GM18868 (cell line): ENCODE measurements around the gene FUT7.

Experiments used
- ATAC-seq: cut with Tn5 transposase; IDR thresholded peaks from one replicate; pipeline ENCODE4 v1.9.1; 2021; ENCODE audit warnings: mild to moderate bottlenecking, moderate library complexity; ENCODE audit not compliant: unreplicated experiment

Gene FUT7, protein sequence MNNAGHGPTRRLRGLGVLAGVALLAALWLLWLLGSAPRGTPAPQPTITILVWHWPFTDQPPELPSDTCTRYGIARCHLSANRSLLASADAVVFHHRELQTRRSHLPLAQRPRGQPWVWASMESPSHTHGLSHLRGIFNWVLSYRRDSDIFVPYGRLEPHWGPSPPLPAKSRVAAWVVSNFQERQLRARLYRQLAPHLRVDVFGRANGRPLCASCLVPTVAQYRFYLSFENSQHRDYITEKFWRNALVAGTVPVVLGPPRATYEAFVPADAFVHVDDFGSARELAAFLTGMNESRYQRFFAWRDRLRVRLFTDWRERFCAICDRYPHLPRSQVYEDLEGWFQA

DNA sequence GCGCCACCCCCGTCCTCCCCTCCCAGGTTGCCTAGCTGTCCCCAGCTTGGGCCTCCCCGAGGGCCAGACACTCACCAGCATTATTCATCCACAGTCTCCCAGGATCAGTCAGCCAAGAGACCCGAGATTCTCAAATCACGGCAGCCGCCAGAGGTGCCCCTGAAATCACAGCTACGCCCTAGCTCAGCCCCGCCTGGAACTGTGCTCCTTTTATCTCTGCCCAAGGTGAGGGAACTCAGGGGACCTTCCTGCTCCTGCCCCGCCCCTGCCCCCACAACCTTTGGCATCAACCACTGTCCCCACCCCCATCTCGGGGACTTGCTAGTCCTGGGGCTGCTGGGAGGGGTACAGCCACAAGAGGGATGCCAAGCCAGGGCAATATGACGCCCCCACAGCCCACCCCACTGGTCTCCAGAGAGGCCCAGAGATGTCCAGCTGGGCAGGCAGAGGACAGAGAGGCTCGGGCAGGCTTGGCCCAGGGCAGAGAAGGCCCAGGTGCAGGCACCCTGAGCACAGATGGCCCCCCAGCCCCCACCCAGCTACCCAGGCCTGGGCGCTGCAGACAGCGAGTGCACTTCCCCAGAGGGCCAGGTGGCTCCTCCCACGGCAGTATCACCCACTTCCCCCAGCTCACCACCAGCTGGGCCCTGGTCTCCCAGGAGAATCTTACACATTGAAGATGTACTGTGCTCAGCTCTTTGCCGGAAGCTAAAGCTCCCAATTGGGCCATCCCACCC lies at the start of gene FUT7:
Gene FUT7, minus strand, starts transcription at position 185 of the 737 bp plus-strand sequence. Its CDS starts 97 bp downstream, at position 88.
- ATAC-seq, result no peak

DNA sequence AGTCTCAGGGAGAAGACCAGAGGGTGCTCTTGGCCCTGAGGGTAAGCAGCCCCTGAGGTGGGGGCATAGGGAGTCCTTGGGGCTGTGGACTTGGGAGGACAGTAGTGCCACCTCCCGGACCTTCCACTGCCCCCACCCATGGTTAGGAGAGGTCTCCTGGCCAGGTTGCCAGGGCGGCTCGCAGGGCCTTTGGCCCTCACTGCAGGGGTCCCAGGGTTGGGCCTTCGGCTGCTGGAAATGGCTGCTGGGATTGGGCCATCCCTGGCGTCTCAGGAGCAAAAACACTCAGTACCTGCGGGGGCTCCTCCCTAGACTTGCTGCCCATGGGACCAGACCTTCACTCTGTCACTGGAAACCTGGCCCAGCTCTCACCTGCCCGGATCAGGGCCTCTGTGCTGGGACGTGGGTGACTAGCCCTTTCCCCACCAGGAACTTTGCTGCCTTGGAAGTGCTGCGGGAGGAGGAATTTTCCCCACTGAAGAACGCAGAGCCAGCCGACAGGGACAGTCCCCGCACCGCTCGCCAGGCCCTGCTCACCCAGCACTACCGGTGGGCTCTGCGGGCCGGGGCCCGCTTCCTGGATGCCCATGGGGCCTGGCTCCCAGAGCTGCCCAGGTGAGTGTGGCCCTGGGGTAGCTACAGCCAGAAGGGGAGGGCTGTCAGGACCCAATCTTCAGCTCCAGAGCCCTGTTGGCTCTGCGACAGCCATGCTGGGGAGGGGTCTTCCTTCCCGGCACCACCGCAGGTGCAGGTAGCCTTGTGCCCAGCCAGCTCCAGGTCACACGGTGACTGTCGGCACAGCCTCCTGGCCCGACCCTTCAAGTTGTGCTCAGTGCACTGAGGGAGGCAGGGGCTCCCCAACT lies 48.6 kb upstream of the FUT7 start:
- no peak for ATAC-seq

DNA sequence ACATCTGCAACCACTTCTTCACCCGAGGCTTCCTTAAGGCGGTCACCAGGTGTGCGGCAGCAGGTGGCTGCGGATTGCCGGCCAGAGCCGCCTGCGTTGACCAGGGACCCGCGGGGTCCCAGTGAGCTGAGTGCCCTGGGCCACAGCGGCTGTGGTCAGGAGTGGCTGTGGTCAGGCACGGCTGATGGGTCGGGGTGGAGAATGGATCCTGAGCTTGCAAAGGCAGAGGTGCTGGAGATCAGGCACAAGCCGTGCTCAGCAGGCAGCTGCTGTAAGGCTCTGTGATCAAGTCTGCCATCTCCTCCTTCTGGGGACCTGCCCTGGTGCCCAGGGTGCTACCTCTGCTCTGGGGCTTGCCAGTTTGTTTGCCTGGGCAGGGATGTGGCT lies 47.5 kb upstream of the FUT7 start:
- ATAC-seq, result no peak

DNA sequence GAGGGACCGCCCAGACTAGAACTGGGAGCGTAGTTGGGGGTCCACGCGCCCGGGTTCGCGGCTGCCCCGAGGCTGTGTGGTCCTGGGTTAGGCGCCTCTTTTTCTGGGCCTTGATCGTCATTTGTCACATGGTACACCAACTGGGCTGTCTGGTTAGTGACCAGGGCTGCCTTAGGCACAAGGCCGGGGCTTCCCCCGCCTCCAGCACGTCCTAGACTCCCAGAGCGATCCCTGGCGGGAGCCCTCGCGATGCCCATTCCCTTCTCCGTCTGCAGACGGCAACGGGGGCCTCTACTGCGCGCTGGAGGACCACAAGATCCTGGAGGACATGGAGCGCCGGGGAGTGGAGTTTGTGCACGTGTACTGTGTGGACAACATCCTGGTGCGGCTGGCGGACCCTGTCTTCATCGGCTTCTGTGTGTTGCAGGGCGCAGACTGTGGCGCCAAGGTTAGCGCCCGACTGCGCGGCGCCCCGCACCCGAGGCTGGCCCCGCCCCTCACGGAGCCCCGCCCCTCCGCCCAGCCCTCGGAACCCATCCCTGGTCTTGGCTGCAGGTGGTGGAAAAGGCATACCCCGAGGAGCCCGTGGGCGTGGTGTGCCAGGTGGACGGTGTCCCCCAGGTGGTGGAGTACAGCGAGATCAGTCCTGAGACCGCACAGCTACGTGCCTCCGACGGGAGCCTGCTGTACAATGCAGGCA lies 47.0 kb upstream of the FUT7 start:
- no peak for ATAC-seq

DNA sequence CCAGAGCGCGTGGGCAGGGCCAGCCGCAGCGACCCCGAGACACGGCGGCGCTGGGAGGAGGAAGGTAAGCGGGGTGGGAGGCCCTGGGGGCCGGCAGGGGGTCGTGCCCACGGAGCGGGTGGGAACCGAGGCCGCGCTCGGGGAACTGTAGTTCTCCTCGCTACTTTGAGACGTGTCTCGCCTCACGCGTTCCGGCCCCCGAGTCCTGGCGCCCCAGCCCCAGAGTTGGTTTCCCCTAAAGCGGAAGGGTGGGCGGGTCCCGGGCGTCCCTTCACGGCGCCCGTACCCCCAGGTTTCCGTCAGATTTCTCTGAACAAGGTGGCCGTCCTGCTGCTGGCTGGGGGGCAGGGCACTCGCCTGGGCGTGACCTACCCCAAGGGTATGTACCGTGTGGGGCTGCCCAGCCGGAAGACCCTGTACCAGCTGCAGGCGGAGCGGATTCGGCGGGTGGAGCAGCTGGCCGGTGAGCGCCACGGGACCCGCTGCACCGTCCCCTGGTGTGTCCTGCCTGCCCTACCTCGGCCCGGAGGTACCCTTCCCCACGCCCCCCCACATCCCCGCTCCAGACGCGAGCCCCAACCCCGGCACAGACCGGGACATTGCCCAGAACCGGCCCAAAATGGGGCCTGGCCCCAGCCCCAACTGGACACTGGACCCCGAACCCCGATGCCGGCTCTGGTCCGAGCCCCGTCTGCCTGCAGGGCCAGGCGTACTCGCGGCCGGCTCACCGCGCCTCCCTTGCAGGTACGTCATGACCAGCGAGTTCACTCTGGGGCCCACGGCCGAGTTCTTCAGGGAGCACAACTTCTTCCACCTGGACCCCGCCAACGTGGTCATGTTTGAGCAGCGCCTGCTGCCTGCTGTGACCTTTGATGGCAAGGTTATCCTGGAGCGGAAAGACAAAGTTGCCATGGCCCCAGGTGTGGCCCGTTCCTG lies 46.1 kb upstream of the FUT7 start:
- ATAC-seq, result no peak

DNA sequence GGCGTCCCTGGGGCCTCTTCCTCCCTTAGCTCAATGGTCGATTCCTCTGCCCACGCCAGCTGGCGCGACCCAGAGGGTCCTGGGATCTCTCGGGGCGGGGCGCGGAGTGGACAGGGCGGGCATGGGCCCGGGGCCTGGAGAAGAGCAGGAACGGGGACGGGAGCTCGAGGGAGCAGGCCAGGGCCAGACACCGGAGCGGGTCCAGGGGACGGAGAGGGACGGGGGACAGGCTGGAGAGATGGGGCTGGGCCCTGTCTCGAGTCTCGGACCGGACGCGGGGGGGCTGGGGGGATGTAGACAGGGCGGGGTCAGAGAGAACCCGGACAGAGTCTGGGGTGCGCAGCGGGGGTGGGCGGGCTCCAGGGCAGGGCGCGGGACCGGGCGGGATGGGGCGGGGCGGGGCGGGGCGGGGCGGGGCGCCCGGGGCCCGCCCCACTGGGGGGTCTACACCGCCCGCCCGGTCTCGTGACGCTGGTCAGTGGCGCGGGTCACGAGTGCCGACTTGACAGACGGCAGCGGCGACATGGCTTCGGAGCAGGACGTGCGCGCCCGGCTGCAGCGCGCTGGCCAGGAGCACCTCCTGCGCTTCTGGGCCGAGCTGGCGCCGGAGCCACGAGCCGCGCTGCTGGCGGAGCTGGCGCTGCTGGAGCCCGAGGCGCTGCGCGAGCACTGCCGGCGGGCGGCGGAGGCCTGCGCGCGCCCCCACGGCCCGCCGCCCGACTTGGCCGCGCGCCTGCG lies 45.3 kb upstream of the FUT7 start, which contains the start of gene UAP1L1:
Gene UAP1L1, plus strand, starts transcription at position 508 of the 738 bp plus-strand sequence. Its CDS starts 16 bp downstream, at position 524.
- peak; percentile 67 for ATAC-seq

DNA sequence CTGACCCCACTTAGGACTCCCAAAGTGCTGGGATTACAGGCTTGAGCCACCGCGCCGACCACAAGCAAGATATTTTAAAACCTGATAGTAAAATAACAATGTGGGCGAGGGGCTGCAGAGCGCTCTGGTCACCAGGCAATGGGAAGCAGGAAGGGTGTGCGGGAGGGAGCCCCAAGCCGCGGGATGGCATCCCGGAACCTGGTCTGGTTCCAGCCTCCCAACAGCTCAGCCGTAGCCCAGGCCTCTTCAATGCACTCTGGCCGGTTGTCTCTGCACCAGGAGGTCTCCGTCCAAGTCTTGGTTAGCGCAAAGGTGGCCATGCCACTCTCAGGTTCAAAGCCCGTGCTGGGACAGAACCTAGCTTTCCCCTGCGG lies 44.7 kb upstream of the FUT7 start:
- no peak for ATAC-seq

DNA sequence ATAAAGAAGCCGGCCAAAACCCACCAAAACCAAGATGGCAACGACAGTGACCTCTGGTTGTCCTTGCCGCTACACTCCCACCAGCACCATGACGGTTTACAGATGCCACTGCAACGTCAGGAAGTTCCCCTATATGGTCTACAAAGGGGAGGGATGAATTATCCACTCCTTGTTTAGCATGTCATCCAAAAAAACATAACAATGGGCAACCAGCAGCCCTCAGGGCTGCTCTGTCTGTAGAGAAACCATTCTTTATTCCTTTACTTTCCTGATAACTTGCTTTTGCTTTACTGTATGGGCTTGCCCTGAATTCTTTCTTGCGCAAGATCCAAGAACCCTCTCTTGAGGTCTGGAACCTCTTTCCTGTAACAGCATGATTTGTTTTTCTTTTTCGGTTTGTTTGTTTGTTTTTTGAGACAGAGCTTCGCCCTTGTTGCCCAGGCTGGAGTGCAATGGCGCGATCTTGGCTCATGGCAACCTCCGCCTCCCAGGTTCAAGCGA lies 43.4 kb upstream of the FUT7 start:
- no peak for ATAC-seq

DNA sequence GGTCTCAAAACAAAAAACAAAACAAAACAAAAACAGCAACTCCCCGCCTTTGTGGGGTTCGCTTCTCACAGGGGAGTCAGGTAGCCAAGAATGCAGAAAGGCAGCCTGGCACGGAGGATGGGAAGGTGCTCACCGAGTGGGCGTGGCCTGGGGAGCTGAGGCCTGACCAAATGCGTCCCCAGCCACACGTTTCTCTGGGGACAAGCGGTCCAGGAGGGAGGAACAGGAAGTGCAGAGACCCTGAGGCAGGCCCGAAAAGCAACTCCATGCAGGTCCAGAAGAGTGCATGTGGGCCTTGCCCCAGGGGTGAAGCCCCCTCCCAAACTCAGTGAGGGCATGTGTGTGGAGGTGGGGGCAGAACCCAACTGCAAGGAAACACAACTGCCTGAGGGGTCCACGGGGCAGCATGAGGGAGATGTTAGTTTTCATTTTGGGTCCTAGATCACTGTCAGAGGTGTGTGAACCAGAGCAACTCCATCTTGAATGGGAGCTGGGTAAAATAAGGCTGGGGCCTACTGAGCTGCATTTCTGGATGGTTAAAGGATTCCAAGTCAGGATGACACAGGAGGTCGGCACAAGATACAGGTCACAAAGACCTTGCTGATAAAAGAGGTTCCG lies 42.9 kb upstream of the FUT7 start:
- ATAC-seq, result no peak

DNA sequence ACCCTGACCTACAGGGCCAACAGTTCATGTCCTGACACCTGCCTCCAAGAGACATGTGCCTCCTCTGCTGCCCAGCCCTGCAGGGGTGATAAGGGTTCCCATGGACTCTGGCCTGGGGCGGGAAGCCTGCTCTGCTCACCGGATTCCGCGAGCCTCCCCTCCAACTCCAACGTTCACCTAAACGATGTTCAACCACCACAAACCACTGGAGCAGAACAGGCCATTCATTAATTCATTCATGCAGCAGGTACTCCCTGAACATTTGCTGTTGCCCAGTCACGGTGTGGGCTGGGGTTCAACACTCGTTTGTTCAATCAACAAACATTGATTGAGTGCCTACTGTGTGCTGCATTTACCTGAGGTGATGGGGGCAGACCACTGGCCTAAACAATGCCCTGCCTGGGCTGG lies 42.1 kb upstream of the FUT7 start:
- ATAC-seq, result no peak

DNA sequence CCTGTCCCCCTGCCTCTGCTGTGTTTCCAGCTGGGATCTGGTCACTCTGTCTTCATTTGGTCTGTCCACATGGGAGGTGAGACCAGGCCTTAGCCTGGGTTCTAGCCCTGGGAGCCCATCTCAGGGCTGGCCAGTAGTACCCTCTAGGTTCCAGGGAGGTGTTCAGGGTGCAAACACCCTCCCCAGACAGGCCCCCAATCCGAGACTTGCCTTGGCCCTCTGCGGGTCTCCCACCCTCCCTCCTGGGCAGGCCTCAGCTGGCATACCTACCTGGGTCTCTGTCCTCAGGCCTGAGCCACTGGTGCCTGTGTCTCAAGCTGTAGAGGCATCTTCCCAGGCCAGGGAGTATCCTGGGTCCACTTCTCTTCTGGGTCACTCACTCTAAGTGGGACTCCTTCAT lies 39.4 kb upstream of the FUT7 start:
- ATAC-seq, result no peak

DNA sequence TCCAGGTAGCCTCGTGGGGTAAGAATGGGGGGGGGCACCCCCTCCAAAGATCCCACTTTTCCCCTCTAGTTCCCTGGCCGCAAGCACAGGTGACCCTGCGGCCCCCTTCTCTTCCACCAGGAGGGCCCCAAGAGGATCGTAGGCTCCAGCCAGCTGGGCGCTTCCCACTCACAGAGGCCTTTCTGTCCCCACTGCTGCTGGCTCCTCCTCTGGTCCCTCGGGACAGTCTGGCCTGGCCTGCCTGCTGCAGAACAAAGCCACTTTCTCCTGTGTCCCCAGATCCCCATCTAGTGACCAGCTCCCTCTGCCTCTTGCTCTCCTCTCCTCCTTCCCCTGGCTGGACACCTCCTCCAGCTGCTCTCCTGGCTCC lies 39.0 kb upstream of the FUT7 start:
- no peak for ATAC-seq

DNA sequence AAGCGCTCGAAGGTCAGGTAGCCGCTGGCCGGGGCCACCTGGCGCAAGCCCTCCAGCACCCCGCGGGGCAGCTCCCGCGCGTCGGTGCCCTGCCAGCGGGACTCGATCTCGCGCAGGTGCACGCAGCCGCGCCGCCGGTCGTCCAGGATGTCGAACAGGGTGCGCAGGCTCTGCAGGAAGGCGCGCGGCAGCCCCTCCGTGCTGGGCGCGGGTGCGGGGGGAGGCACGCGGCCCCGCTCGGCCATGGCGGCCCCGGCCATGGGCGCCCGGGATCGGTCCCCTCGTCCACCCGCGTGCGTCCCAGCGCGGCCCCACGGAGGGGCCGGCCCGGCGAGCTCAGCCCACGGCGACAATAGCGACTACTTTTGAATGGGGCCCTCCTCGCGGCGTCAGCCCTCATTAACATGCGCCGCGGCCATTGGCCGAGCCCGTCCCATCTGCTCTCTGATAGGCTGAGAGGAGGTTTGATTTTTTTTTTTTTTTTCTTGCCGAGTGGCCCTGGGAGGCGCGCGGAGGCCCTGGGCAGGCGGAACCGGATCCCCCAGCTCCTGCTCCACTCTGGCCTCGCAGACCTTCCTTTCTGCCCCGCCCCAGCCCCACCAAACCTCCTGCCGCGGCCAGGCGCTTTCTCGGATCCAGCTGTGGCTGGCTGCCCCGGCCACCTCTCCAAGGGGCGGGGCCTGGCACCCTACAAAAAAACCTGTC lies 38.5 kb upstream of the FUT7 start, which contains the start of gene SAPCD2:
Gene SAPCD2, minus strand, starts transcription at position 357 of the 705 bp plus-strand sequence. Its CDS starts 97 bp downstream, at position 260.
- peak; percentile 75 for ATAC-seq

DNA sequence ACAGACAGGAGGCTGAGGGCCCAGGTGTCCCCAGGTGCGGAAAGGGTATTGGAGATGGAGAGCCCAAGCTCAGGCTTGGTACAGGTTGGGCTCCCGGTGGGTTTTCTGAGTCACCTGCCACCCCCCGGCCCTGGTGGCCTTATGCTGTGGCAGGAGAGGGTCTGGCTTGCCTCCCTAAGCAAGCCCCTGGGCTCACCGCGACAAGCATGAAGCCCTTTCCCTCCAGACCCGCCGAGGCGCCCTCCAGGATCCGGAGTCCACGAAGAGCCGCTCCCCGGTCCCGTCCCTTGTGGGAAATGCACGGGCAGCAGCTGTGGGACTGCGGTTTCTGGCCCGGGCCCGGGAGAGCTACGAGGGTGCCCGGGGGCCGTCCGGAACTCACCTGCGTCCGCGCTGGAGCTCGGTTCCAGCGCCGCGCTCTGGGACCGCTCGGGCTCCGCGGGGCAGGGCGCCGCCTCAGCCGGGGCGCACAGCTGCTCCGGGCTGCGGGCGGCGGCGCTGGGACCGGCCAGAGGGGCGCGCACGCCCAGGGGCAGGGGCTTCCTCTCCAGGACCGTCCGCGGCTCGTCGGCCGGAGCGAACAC lies 37.7 kb upstream of the FUT7 start:
- ATAC-seq, result no peak

DNA sequence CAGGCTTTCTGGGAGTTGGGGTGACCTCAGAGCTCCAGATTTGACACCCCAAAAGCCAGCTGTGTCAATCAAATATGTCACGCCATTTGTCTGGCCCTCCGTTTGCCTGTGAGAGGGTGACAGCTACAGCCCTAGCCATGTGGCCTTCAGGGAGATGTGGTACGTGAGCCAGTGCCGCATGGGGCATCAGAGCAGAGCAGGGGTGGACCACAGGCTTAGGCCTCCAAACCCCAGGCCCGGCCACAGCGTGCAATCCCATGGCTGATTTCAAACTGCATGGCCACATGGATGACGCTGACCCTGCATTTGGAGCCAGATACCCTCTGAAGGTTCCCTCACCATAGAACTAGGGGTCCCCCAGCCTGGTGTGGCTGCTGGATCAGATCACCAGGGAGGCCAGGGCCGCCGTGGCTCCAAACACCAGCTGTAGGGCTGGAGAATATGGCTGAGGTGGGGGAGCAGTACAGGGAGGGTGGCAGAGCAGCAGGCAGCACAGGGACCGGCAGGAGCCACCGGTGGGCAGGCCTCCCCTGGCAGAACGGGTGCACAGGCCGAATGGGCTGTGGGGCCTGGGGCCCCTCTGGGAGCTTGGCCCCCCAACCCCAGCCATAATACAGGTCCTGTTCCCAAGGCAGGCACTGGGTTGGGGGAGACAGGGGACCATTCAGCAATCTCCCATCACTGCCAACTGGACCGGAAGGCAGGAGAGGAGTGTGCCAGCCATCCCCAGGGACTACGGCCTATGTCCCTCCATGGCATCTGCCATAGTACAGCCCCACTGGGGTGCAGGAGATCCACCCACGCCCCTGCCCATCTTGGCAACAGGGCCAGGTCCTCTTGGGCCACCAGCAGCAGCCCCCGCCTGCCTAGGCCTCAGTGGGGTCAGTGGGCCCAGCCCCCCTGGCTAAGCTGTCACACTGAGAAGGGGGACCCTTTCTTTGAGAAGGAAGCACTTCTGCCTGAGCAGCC lies 36.9 kb upstream of the FUT7 start:
- ATAC-seq, result no peak

DNA sequence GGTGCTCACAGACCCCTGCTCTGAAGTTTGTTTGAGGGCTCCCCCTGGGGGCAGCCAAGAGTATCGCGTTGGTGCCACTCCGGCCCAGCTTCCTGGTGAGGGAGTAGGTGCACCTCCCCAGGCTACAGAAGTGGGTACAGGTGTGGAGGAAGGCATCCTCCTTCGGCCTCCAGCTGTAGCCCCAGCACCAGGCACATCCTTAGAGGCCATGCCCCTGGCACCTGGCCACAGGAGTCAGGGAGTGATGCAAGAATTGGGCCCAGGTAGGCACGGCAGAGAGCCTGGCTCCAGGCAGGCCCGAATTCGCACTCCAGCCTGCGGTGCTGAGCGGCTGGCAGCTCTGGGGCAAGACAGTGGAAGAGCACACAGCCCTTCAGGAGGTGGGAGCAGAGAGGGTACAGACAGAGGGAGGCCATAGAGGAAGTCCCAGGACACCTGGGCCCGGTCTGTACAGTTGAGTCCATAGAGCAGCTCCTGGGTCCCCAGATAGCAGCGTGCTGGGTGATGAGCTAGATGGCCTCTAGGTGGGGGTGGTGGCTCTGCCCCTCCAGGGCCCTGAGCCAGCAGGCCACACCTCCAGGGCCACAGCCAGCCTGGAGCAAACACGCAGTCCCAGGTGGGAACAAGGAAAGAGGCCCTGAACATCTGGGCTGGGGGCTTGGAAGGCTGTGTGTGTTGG lies 36.1 kb upstream of the FUT7 start:
- peak; percentile 57 for ATAC-seq
